Right atrium auricular region (tissue), 2 donors: ENCODE results near the gene POLG2. TPM values are rescaled to one million over a fixed set of nuclear protein-coding genes. Genes with fewer than 3 reads are reported as not detected.

Experiments used
- DNase-seq: peaks from one replicate; pipeline ENCODE4 v3.0.0-alpha.2; 2019; ENCODE audit warnings: low spot score
- H3K27ac ChIP-seq, 2 donors: fragments of 200-600 bp; sonication (generic); 1 replicate in 1 of 2; 2 replicates in 1 of 2; pipeline ENCODE4 v1.5.1; 2016 to 2019
- H3K27me3 ChIP-seq, 2 donors: fragments of 200-600 bp; sonication (generic); one replicate each; pipeline versions ENCODE4 v1.5.1 to v1.6.0; 2017 to 2019
- H3K36me3 ChIP-seq: fragments of 200-600 bp; sonication (generic); one replicate; pipeline ENCODE4 v1.5.1; 2016
- H3K4me1 ChIP-seq, 2 donors: fragments of 200-600 bp; sonication (generic); one replicate each; pipeline versions ENCODE4 v1.5.1 to v1.6.0; 2017 to 2019
- H3K4me3 ChIP-seq, 2 donors: fragments of 200-600 bp; sonication (generic); 1 replicate in 1 of 2; 2 replicates in 1 of 2; pipeline ENCODE4 v1.5.1; 2017 to 2019; ENCODE audit warnings: mild to moderate bottlenecking in 1 of 2, moderate library complexity in 1 of 2
- H3K9me3 ChIP-seq, 2 donors: fragments of 200-600 bp; sonication (generic); one replicate each; pipeline ENCODE4 v1.5.1; 2019
- total RNA-seq, 2 donors: library from RNA; depleted of rRNA; stranded (reverse); fragments of >200 nt; gene quantifications; one replicate each; pipeline ENCODE4 v1.1.0, GENCODE V29; 2016
- TF ChIP-seq, protein P1 (sequence below), 2 donors: fragments of 200-600 bp; sonication (generic); IDR thresholded peaks; one replicate each; pipeline ENCODE4 v1.5.1; 2019; ENCODE audit warnings: antibody characterized with exemption in 2 of 2

The POLG2 gene
- total RNA-seq, 2 donors from 2014 or later, result 2.7 to 3.3 TPM

DNA sequence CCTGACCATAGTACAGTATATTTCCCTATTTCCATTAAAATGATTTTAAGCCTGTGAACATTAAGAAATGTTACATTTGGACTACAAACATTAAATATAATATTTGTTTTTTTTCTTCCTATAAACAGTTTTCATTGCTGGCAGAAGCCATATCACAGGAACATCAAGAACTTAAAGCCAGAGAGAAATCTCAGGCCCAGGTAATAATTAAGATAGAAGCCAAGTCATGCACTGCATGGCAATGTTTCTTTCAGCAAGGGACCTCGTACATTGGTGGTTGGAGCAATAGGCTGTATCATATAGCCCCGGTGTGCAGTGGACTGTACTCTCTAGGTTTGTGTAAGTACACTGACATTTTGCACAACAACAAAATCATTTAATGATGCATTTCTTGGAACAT, 40.1 kb upstream of the POLG2 start:
- Histone ChIP-seq H3K27ac (no peak overlapping the region), H3K36me3 (peaks cover 74% of the 10 kb centered on the region), H3K4me1 (no peaks in the 10 kb centered on the region), H3K9me3 (no peaks in the 10 kb centered on the region), H3K4me3 (no peak overlapping the region), H3K27me3 (no peaks in the 10 kb centered on the region)
- no peak for DNase-seq
- TF ChIP-seq, protein P1, sequence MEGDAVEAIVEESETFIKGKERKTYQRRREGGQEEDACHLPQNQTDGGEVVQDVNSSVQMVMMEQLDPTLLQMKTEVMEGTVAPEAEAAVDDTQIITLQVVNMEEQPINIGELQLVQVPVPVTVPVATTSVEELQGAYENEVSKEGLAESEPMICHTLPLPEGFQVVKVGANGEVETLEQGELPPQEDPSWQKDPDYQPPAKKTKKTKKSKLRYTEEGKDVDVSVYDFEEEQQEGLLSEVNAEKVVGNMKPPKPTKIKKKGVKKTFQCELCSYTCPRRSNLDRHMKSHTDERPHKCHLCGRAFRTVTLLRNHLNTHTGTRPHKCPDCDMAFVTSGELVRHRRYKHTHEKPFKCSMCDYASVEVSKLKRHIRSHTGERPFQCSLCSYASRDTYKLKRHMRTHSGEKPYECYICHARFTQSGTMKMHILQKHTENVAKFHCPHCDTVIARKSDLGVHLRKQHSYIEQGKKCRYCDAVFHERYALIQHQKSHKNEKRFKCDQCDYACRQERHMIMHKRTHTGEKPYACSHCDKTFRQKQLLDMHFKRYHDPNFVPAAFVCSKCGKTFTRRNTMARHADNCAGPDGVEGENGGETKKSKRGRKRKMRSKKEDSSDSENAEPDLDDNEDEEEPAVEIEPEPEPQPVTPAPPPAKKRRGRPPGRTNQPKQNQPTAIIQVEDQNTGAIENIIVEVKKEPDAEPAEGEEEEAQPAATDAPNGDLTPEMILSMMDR (IDR thresholded peaks at IDR 0.05), result no peak

DNA sequence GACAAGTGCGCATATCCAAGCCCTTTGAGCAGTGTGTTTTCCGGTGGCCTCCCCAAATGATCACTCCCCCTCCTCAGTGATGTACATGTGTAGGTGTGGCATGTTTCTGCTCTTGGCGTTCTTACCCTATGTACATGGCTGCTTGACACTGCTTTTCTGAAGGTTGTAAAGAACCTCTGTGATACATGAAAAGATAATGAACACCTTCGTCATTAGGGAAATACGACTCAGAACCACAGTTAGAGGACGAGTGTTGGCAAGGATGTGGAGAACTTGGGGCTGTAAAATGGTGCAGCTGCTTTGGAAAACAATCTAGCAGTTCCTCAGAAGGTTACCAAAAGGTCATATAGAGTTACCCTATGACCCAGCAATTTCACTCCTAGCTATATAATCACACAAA, 38.5 kb upstream of the POLG2 start:
- Histone ChIP-seq H3K36me3 (peaks cover 82% of the 10 kb centered on the region), H3K4me3 (no peak overlapping the region), H3K27ac (no peak overlapping the region), H3K27me3 (no peaks in the 10 kb centered on the region), H3K4me1 (no peaks in the 10 kb centered on the region), H3K9me3 (no peaks in the 10 kb centered on the region)
- TF ChIP-seq, protein P1 (IDR thresholded peaks at IDR 0.05), result no peak
- DNase-seq, result no peak

DNA sequence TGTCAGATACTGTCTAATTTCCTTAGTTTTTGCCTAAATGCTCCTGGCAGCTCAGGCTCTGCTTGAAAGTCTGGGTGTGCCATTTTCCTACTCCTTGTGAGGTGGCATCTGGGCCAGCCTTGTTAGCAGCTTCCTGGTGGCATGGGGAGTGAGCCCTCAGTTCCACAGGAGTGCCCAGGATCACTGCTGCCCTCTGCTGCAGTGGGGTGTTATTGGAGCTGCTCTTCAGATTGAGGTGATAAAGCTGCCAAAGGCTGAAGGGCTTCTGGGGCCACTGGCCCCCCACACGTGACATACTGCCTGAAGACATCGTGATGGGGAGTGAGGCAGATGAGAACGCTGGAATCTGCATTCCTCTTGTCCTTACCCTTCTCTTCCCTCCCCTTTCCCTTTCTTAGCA, 37.3 kb upstream of the POLG2 start:
- Histone ChIP-seq H3K4me1 (no peaks in the 10 kb centered on the region), H3K27me3 (no peaks in the 10 kb centered on the region), H3K9me3 (no peaks in the 10 kb centered on the region), H3K27ac (no peak overlapping the region), H3K36me3 (peaks cover 84% of the 10 kb centered on the region), H3K4me3 (no peak overlapping the region)
- TF ChIP-seq, protein P1 (IDR thresholded peaks at IDR 0.05), result no peak
- DNase-seq, result no peak

DNA sequence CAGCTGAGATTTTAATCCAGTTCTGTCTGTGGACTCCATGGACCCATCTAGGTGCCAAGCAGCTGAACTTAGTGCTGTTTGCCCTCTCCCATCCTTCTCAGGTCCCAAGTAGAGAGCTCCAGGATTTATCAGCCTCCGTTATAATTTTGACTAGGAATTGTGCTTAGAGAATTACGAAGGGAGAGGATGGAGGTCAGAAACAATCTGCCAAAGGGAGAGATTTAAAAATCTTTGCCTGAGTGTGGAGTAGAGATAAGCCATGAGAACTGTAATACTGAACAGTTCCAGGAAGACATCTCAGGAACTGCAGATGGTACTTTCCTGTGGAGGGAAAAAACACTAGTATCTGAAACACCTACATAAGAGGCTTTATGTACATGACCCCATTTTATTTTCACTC, 36.9 kb upstream of the POLG2 start:
- TF ChIP-seq, protein P1 (IDR thresholded peaks at IDR 0.05), result no peak
- Histone ChIP-seq H3K27ac (no peak overlapping the region), H3K27me3 (no peaks in the 10 kb centered on the region), H3K4me1 (no peaks in the 10 kb centered on the region), H3K36me3 (peaks cover 84% of the 10 kb centered on the region), H3K4me3 (no peak overlapping the region), H3K9me3 (no peaks in the 10 kb centered on the region)
- DNase-seq, result no peak

DNA sequence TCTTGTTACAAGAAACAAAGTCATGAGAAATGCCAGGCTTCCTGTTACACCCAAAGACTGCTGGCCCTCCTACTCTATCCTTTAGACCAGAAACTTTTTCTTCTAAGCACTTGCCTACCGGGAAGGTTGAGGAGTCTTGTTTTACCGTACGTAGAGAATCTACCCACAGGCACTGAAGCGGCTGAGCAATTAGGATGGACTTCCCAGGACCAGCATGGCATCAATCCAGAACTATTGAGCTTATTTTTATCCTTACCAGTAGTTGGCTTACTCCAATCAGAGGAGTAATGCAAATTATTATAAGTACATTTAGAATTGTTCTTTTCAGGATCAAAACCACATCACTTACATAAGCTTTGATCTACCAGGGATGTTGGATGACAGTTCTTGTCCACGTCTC, 35.6 kb upstream of the POLG2 start:
- no peaks in the 10 kb centered on the region for H3K4me1 ChIP-seq
- DNase-seq, result no peak
- no peaks in the 10 kb centered on the region for H3K27me3 ChIP-seq
- H3K36me3 ChIP-seq, result peaks cover 95% of the 10 kb centered on the region
- TF ChIP-seq, protein P1 (IDR thresholded peaks at IDR 0.05), result no peak
- no peaks in the 10 kb centered on the region for H3K9me3 ChIP-seq
- H3K4me3 ChIP-seq, result no peak overlapping the region
- H3K27ac ChIP-seq, result no peak overlapping the region

DNA sequence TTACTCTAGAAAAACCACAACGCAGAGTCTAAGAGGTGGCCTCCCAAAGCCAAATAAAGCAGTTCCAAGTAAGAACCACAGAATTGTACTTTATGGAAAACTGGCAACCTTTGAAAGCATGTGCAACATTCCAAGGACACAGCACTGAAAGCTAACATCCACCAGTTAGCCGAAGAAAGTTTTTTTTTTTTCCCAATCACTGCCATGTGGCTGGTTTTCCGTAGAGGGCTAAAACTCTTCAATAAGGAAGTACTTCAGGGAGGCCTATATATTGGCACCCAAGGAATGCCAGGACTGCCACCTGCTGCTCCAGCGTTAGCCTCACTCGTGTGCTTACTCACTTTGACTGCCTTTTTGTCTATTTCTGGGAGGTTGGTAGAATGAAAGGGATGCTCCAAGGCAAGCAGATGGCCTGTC, 35.1 kb upstream of the POLG2 start:
- Histone ChIP-seq H3K36me3 (peaks cover 95% of the 10 kb centered on the region), H3K27ac (no peak overlapping the region), H3K27me3 (no peaks in the 10 kb centered on the region), H3K4me1 (no peaks in the 10 kb centered on the region), H3K4me3 (no peak overlapping the region), H3K9me3 (no peaks in the 10 kb centered on the region)
- no peak for DNase-seq
- TF ChIP-seq, protein P1 (IDR thresholded peaks at IDR 0.05), result no peak
